Activated CD8-positive, alpha-beta T cell treated with anti-CD3 and anti-CD28 coated beads for 36 hours (primary cell): Measurements from ENCODE around the gene SPINK13. TPM values are rescaled to one million over a fixed set of nuclear protein-coding genes. Genes with fewer than 3 reads are reported as not detected.
"Not testable (repeated sequence)": the region's sequence is repeated elsewhere in the genome, so short reads cannot be mapped to it uniquely, and the experiment has no call there.

Experiments
- ATAC-seq: fragments of 200-7000 bp; cut with Tn5 transposase; one replicate; pipeline ENCODE4 v1.10.0; 2021; ENCODE audit warnings: mild to moderate bottlenecking, moderate library complexity
- CTCF ChIA-PET: fragments of 350-600 bp; sonication (Branson Sonifier 250); formaldehyde crosslinking; loops from one replicate; lab custom pipeline; 2021; ENCODE audit warnings: antibody characterized with exemption; lab: Charles Lee
- POLR2A ChIA-PET: fragments of 350-600 bp; sonication (Branson Sonifier 250); formaldehyde crosslinking; loops from one replicate; lab custom pipeline; 2021; ENCODE audit warnings: antibody characterized with exemption; lab: Charles Lee
- DNase-seq: peaks from one replicate; pipeline ENCODE4 v3.0.0-alpha.2; 2020
- H3K27ac Mint-ChIP-seq: one replicate; pipeline ENCODE4 v1.8.0; 2021; ENCODE audit warnings: mild to moderate bottlenecking, mixed read lengths
- H3K27me3 Mint-ChIP-seq: one replicate; pipeline ENCODE4 v1.8.0; 2021; ENCODE audit warnings: mixed read lengths
- H3K36me3 Mint-ChIP-seq: one replicate; pipeline ENCODE4 v1.8.0; 2021; ENCODE audit warnings: low read depth, mixed read lengths
- H3K4me1 Mint-ChIP-seq: one replicate; pipeline ENCODE4 v1.8.0; 2021; ENCODE audit warnings: low read depth, mixed read lengths
- H3K4me3 Mint-ChIP-seq: one replicate; pipeline ENCODE4 v1.8.0; 2021; ENCODE audit warnings: mild to moderate bottlenecking, moderate library complexity, mixed read lengths
- H3K9me3 Mint-ChIP-seq: one replicate; pipeline ENCODE4 v1.8.0; 2021; ENCODE audit warnings: mixed read lengths
- CTCF ChIP-seq: fragments of 200-600 bp; IDR thresholded peaks from one replicate; pipeline ENCODE4 v1.8.0; 2022; ENCODE audit warnings: antibody characterized with exemption, mild to moderate bottlenecking
- intact Hi-C: fragments of 100-400 bp; cut with micrococcal nuclease; formaldehyde crosslinking; loops from one replicate; pipeline ENCODE4 v1.10.0; 2022
- total RNA-seq, 2 experiments: library from RNA; stranded (reverse); gene quantifications; one replicate each; pipeline ENCODE4 v1.2.3, GENCODE V29; 2021

The SPINK13 gene
- total RNA-seq, 2 experiments from 2014 or later = not detected

DNA sequence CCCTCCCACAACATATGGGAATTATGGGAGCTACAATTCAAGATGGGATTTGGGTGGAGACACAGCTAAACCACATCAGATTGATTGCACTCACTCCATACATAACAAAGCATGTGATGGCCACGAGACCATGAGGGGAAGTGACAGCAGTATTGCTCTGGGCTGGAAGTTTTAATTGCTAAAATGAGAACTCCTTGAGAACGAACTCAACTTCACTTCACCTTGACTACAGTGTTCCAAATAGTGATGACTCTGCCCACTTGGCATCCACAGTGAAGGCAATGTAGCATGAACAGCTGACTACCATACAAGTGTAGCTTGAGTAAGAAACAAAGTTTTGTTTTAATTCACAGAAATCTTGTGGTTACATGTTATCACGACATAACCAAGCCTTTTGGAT is 42.9 kb downstream of the SPINK13 start:
- Mint-ChIP-seq H3K36me3 (no peaks in the 10 kb centered on the region), H3K4me3 (no peak overlapping the region), H3K27ac (no peak overlapping the region), H3K4me1 (no peaks in the 10 kb centered on the region), H3K9me3 (no peaks in the 10 kb centered on the region), H3K27me3 (no peaks in the 10 kb centered on the region)
- ChIA-PET POLR2A (no interaction called here), CTCF (interaction anchor here (0.7 kb wide), 1 partner anchor 9 kb away, joined by 3 read pairs; no protein-coding TSS in a partner anchor)
- no peak for TF ChIP-seq CTCF
- ATAC-seq (no peak), DNase-seq (no peak)
- intact Hi-C loops = no loop called here

DNA sequence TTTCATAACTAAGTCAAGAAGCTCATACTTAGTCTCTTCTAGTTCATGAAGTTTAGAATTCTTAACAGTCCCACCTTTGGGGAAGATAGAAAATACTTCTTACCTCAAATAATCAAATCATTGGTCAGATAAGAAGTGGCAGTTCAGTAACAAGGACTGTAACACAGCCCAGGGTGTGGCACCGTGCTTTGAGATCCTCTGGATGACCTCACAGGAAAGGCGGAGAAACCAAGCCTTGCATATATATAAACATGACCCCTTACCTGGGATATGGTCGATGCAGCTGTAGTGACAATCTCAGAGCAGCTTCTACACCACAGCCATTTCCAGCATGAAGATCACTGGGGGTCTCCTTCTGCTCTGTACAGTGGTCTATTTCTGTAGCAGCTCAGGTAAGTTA is 43.6 kb downstream of the SPINK13 start, which contains the start of gene SPINK7:
Gene SPINK7 (plus strand): TSS at position 271 of the 400 bp plus-strand sequence. CDS start 61 bp downstream, at position 332.
- no peaks in the 10 kb centered on the region for H3K36me3 Mint-ChIP-seq
- ChIA-PET CTCF (no interaction called here), POLR2A (no interaction called here)
- intact Hi-C loops = no loop called here
- no peak for DNase-seq
- H3K9me3 Mint-ChIP-seq = no peaks in the 10 kb centered on the region
- no peaks in the 10 kb centered on the region for H3K27me3 Mint-ChIP-seq
- TF ChIP-seq CTCF = no peak
- no peak within 1 kb of the TSS for H3K27ac Mint-ChIP-seq
- H3K4me3 Mint-ChIP-seq = no peak within 1 kb of the TSS
- no peaks in the 10 kb centered on the region for H3K4me1 Mint-ChIP-seq
- ATAC-seq = no peak

DNA sequence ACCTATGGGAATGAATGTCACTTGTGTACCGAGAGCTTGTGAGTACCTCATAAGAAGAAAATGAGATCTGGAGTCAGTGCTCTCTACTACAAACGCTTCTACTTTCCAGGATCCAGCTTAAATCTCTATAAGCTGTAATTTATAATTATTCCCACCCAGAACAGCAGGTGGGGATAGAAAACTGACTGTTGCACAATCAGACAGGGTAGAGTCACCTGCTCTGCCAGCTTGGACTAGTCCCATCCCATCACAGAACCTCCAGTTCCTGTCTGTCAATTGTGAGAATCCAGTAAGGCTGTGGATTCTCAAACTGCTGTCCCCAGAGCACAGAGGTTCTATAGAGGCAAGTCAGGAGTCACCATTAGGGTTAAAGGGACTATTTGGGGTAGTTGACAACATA is 45.6 kb downstream of the SPINK13 start:
- no peaks in the 10 kb centered on the region for H3K4me1 Mint-ChIP-seq
- no peaks in the 10 kb centered on the region for H3K36me3 Mint-ChIP-seq
- peaks cover 2% of the 10 kb centered on the region for H3K27me3 Mint-ChIP-seq
- no peak for DNase-seq
- H3K4me3 Mint-ChIP-seq = no peak overlapping the region
- no peak for TF ChIP-seq CTCF
- ChIA-PET POLR2A (no interaction called here), CTCF (interaction anchor here (0.6 to 1.6 kb wide), 2 partner anchors 16 to 140 kb away, joined by 3 read pairs; no protein-coding TSS in a partner anchor)
- H3K27ac Mint-ChIP-seq = no peak overlapping the region
- ATAC-seq = no peak
- intact Hi-C loops = no loop called here
- peaks cover 2% of the 10 kb centered on the region for H3K9me3 Mint-ChIP-seq

DNA sequence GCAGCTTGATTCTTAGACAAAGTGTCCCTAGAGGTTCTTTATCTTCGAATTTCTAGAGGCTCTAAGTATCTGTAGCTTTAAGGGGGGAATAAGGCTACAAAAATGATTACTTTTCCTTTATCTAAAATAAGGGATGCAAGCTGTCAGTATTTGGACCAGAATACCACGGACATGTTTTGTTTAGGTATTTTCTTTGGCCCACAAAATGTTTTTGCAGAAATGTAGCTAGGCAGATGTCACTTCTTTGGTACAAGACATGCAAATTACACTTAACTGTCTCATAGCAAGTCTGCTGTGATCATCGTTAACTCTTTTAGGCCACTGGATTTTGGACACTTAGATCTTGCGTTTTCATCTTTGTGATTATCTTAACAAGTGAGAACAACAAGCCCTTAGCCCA is 46.1 kb downstream of the SPINK13 start:
- peaks cover 2% of the 10 kb centered on the region for H3K27me3 Mint-ChIP-seq
- DNase-seq (no peak), ATAC-seq (no peak)
- ChIA-PET POLR2A (no interaction called here), CTCF (no interaction called here)
- intact Hi-C loops = no loop called here
- H3K27ac Mint-ChIP-seq = no peak overlapping the region
- H3K9me3 Mint-ChIP-seq = peaks cover 2% of the 10 kb centered on the region
- no peak overlapping the region for H3K4me3 Mint-ChIP-seq
- TF ChIP-seq CTCF = no peak
- no peaks in the 10 kb centered on the region for H3K36me3 Mint-ChIP-seq
- no peaks in the 10 kb centered on the region for H3K4me1 Mint-ChIP-seq

DNA sequence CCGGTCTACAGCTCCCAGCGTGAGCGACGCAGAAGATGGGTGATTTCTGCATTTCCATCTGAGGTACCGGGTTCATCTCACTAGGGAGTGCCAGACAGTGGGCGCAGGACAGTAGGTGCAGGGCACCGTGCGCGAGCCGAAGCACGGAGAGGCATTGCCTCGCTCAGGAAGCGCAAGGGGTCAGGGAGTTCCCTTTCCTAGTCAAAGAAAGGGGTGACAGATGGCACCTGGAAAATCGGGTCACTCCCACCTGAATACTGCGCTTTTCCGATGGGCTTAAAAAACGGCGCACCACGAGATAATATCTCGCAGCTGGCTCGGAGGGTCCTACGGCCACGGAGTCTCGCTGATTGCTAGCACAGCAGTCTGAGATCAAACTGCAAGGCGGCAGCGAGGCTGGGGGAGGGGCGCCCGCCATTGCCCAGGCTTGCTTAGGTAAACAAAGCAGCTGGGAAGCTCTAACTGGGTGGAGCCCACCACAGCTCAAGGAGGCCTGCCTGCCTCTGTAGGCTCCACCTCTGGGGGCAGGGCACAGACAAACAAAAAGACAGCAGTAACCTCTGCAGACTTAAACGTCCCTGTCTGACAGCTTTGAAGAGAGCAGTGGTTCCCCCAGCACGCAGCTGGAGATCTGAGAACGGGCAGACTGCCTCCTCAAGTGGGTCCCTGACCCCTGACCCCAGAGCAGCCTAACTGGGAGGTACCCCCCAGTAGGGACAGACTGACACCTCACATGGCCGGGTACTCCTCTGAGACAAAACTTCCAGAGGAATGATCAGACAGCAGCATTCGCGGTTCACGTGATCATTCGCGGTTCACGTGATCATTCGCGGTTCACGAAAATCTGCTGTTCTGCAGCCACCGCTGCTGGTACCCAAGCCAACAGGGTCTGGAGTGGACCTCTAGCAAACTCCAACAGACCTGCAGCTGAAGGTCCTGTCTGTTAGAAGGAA is 51.7 kb downstream of the SPINK13 start:
- H3K27ac Mint-ChIP-seq = peak overlapping the region; percentile 15
- POLR2A ChIA-PET, ATAC-seq, intact Hi-C loops, H3K9me3 Mint-ChIP-seq, H3K4me1 Mint-ChIP-seq, H3K27me3 Mint-ChIP-seq, H3K36me3 Mint-ChIP-seq: not testable (repeated sequence)
- peak overlapping the region; percentile 73 for H3K4me3 Mint-ChIP-seq
- peak; percentile 14 for DNase-seq
- CTCF ChIA-PET = interaction anchor here (1.0 kb wide), 1 partner anchor 997 kb away, joined by 3 read pairs; no protein-coding TSS in a partner anchor
